SK-N-SH (cell line): ENCODE measurements around the gene SHROOM3. TPM values are rescaled to one million over a fixed set of nuclear protein-coding genes. Genes with fewer than 3 reads are reported as not detected.

Source experiments
- CTCF ChIA-PET: fragments of 300-600, 350-600 bp; formaldehyde crosslinking; extraction: SDS; loops from one replicate; lab custom pipeline; 2021; lab: Yijun Ruan, JAX
- POLR2A ChIA-PET: fragments of 350-600 bp; sonication (Branson Sonifier 250); formaldehyde crosslinking; extraction: SDS; loops from one replicate; lab custom pipeline; 2020; ENCODE audit warnings: antibody characterized with exemption, inconsistent platforms; lab: Yijun Ruan, JAX
- DNase-seq: peaks from one replicate; pipeline ENCODE4 v3.0.0; 2012
- H2AFZ ChIP-seq: fragments of 200-600 bp; sonication (generic); 2 replicates; pipeline ENCODE4 v1.8.1; 2016; ENCODE audit warnings: antibody characterized with exemption, mild to moderate bottlenecking, low read depth
- H3F3A ChIP-seq: fragments of 200-600 bp; sonication (generic); replicated peaks from 2 replicates; pipeline ENCODE3; 2016; ENCODE audit warnings: antibody characterized with exemption, mild to moderate bottlenecking; ENCODE audit not compliant: insufficient read depth
- H3K27ac ChIP-seq, 2 experiments: fragments of 200-500 bp in 1 of 2; fragments of 200-600 bp in 1 of 2; sonication (Bioruptor generic) in 1 of 2; sonication (generic), shearing (Covaris generic) in 1 of 2; 2 replicates each; pipeline versions ENCODE4 v1.5.1 to v1.6.1; 2014 to 2016; ENCODE audit warnings: low read depth in 2 of 2, inconsistent platforms in 1 of 2, low read length in 1 of 2, mild to moderate bottlenecking in 1 of 2, mixed read lengths in 1 of 2
- H3K27me3 ChIP-seq: fragments of 200-600 bp; sonication (generic), shearing (Covaris generic); 2 replicates; pipeline ENCODE4 v1.6.1; 2016; ENCODE audit warnings: mixed run types; ENCODE audit not compliant: insufficient read depth
- H3K36me3 ChIP-seq, 2 experiments: fragments of 200-500 bp in 1 of 2; fragments of 200-600 bp in 1 of 2; sonication (Bioruptor generic) in 1 of 2; sonication (generic) in 1 of 2; replicated peaks in 1 of 2; 2 replicates each; pipeline versions ENCODE3 to v1.5.1; 2014 to 2016; ENCODE audit warnings: low read length in 1 of 2, mild to moderate bottlenecking in 1 of 2; ENCODE audit not compliant: insufficient read depth in 2 of 2, control insufficient read depth in 1 of 2
- H3K4me1 ChIP-seq, 2 experiments: fragments of 200-500 bp in 1 of 2; fragments of 200-600 bp in 1 of 2; sonication (Bioruptor generic) in 1 of 2; sonication (generic), shearing (Covaris generic) in 1 of 2; 2 replicates each; pipeline versions ENCODE4 v1.5.1 to v1.6.1; 2014 to 2016; ENCODE audit warnings: low read depth in 1 of 2, low read length in 1 of 2, mixed run types in 1 of 2; ENCODE audit not compliant: insufficient read depth in 2 of 2, control insufficient read depth in 1 of 2
- H3K4me2 ChIP-seq: fragments of 200-600 bp; sonication (generic), shearing (Covaris generic); 2 replicates; pipeline ENCODE4 v1.6.1; 2017; ENCODE audit warnings: mixed run types
- H3K4me3 ChIP-seq, 2 experiments: fragments of 200-500 bp in 1 of 2; fragments of 200-600 bp in 1 of 2; sonication (Bioruptor generic) in 1 of 2; sonication (generic), shearing (Covaris generic) in 1 of 2; 2 replicates each; pipeline versions ENCODE4 v1.5.1 to v1.8.1; 2014 to 2016; ENCODE audit warnings: low read depth in 2 of 2, inconsistent platforms in 1 of 2, low read length in 1 of 2, mild to moderate bottlenecking in 1 of 2, mixed read lengths in 1 of 2, moderate library complexity in 1 of 2
- H3K79me2 ChIP-seq: fragments of 200-600 bp; sonication (generic); 2 replicates; pipeline ENCODE4 v1.8.1; 2017; ENCODE audit warnings: mild to moderate bottlenecking; ENCODE audit not compliant: insufficient read depth
- H3K9ac ChIP-seq: fragments of 200-600 bp; sonication (generic); 2 replicates; pipeline ENCODE4 v1.6.1; 2017; ENCODE audit warnings: mixed run types
- H3K9me2 ChIP-seq: fragments of 200-600 bp; sonication (generic); 2 replicates; pipeline ENCODE4 v1.6.1; 2017; ENCODE audit warnings: mixed run types
- H3K9me3 ChIP-seq: fragments of 200-600 bp; sonication (generic); 2 replicates; pipeline ENCODE4 v1.6.1; 2017; ENCODE audit warnings: mixed run types, mild to moderate bottlenecking, moderate library complexity
- H4K20me1 ChIP-seq: fragments of 200-600 bp; sonication (generic); 2 replicates; pipeline ENCODE4 v1.6.1; 2017; ENCODE audit warnings: mild to moderate bottlenecking, mixed run types; ENCODE audit not compliant: insufficient read depth
- CHD2 ChIP-seq: fragments of 150-350 bp; IDR thresholded peaks from 2 replicates; pipeline ENCODE4 v1.6.1; 2018; ENCODE audit warnings: low read length; ENCODE audit not compliant: partially characterized antibody
- FOXM1 ChIP-seq: IDR thresholded peaks from 2 replicates; pipeline ENCODE4 v1.4.0; 2012; ENCODE audit warnings: low read depth, mild to moderate bottlenecking
- GATA2 ChIP-seq: sonication (generic); formaldehyde crosslinking; IDR thresholded peaks from 2 replicates; pipeline ENCODE4 v1.5.0; 2020; ENCODE audit warnings: mild to moderate bottlenecking, missing genetic modification reagents
- JUND ChIP-seq: IDR thresholded peaks from 2 replicates; pipeline ENCODE4 v1.4.0; 2012
- MAX ChIP-seq: IDR thresholded peaks from 2 replicates; pipeline ENCODE4 v1.4.0; 2012; ENCODE audit warnings: low read depth
- MEF2A ChIP-seq: IDR thresholded peaks from 2 replicates; pipeline ENCODE4 v1.4.0; 2012; ENCODE audit warnings: low read depth, borderline replicate concordance
- RAD21 ChIP-seq: IDR thresholded peaks from 2 replicates; pipeline ENCODE4 v1.6.1; 2012; ENCODE audit warnings: mild to moderate bottlenecking, low read length
- RCOR1 ChIP-seq: fragments of 150-350 bp; IDR thresholded peaks from 2 replicates; pipeline ENCODE4 v1.6.1; 2017; ENCODE audit warnings: antibody characterized with exemption, low read length
- REST ChIP-seq: IDR thresholded peaks from 2 replicates; pipeline ENCODE4 v1.6.1; 2012; ENCODE audit warnings: mild to moderate bottlenecking, low read depth, low read length, moderate library complexity
- RXRA ChIP-seq: IDR thresholded peaks from 2 replicates; pipeline ENCODE4 v1.4.0; 2012; ENCODE audit warnings: low read depth, mild to moderate bottlenecking, borderline replicate concordance
- SMC3 ChIP-seq: IDR thresholded peaks from 2 replicates; pipeline ENCODE4 v1.6.1; 2012; ENCODE audit warnings: low read depth, low read length, improper control_type of control experiment
- WGBS: methylation state at CpG from one replicate; pipeline ENCODE4 v1.1.6; 2017; ENCODE audit warnings: low lambda C conversion rate; 5-methylcytosine and 5-hydroxymethylcytosine counted together
- polyA plus RNA-seq, 3 experiments: library from polyadenylated mRNA; depleted of rRNA; stranded (reverse); fragments of >200 nt; gene quantifications; 2 replicates each; pipeline ENCODE4 v1.2.3, GENCODE V29; 2012
- TF ChIP-seq, protein P1 (sequence below): fragments of 200-600 bp; sonication (generic); IDR thresholded peaks from 2 replicates; pipeline ENCODE4 v1.6.1; 2017; ENCODE audit warnings: antibody characterized with exemption, mild to moderate bottlenecking, moderate library complexity
- TF ChIP-seq, protein P2 (sequence below): fragments of 150-350 bp; IDR thresholded peaks from 2 replicates; pipeline ENCODE4 v1.6.1; 2016; ENCODE audit warnings: mild to moderate bottlenecking, low read depth, low read length
- TF ChIP-seq, protein P3 (sequence below): IDR thresholded peaks from 2 replicates; pipeline ENCODE4 v1.4.0; 2012; ENCODE audit warnings: low read depth, borderline replicate concordance

Gene SHROOM3
- polyA plus RNA-seq, 1 of the 3 experiments (the other 2 are of a cell fraction): 4.3 TPM

DNA sequence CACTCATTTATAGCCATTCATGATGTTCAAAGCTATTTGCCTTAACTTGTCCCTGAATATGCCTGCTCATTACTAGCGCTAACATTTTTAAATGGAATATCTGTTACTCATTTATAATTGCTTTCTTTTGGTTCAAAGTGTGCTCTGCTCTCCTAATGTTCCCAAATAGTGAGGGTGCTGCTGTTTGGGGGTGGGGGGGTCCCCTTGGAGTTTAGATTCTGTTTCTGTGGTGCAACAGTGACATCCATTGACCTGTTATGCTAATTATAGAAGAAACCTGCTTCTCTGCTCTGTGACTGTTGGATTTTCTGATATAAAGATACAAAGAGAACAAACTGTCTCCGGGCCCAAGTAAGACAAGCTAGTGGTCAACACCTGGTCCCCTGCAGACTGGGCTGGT is 222.4 kb downstream of the SHROOM3 start:
- H3K36me3 ChIP-seq: no peaks in the 10 kb centered on the region
- H3K27ac ChIP-seq: peak overlapping the region; percentile 74 to 93; a peak in 3 of 4 replicates
- peak overlapping the region; percentile 39; the same call in 1 of the 2 replicates for H3K9ac ChIP-seq
- CTCF ChIA-PET: interaction anchor here (0.5 to 1.0 kb wide), 2 partner anchors 24 to 76 kb away, joined by 3 read pairs; no protein-coding TSS in a partner anchor
- H4K20me1 ChIP-seq: no peaks in the 10 kb centered on the region
- no peak for TF ChIP-seq RXRA
- TF ChIP-seq SMC3: peak; percentile 23; the same call in 1 of the 2 replicates
- TF ChIP-seq RAD21: peak; percentile 51
- TF ChIP-seq, protein P1, sequence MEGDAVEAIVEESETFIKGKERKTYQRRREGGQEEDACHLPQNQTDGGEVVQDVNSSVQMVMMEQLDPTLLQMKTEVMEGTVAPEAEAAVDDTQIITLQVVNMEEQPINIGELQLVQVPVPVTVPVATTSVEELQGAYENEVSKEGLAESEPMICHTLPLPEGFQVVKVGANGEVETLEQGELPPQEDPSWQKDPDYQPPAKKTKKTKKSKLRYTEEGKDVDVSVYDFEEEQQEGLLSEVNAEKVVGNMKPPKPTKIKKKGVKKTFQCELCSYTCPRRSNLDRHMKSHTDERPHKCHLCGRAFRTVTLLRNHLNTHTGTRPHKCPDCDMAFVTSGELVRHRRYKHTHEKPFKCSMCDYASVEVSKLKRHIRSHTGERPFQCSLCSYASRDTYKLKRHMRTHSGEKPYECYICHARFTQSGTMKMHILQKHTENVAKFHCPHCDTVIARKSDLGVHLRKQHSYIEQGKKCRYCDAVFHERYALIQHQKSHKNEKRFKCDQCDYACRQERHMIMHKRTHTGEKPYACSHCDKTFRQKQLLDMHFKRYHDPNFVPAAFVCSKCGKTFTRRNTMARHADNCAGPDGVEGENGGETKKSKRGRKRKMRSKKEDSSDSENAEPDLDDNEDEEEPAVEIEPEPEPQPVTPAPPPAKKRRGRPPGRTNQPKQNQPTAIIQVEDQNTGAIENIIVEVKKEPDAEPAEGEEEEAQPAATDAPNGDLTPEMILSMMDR: peak; percentile 37
- no peak for TF ChIP-seq GATA2 (CRISPR knock-in tag)
- peaks cover 41% of the 10 kb centered on the region for H3K79me2 ChIP-seq
- H3K9me3 ChIP-seq: no peaks in the 10 kb centered on the region
- peaks cover 8 to 34% of the 10 kb centered on the region in 2 experiments for H3K4me1 ChIP-seq
- no peaks in the 10 kb centered on the region for H3K9me2 ChIP-seq
- no peak for DNase-seq
- H3K4me3 ChIP-seq: no peak overlapping the region
- no peaks in the 10 kb centered on the region for H3K27me3 ChIP-seq
- 91% methylated on average over 2 of the region's 2 CpGs for WGBS
- H3K4me2 ChIP-seq: peak overlapping the region; percentile 26
- H3F3A ChIP-seq: peaks cover 36% of the 10 kb centered on the region
- no peak overlapping the region for H2AFZ ChIP-seq
- POLR2A ChIA-PET: no interaction called here

GRCh38 chr4:76658231-76659102 is 223.4 kb downstream of the SHROOM3 start:
- Histone ChIP-seq H3K9ac (peak overlapping the region; percentile 49; the same call in 1 of the 2 replicates), H3K27me3 (no peaks in the 10 kb centered on the region), H2AFZ (no peak overlapping the region), H3K9me3 (no peaks in the 10 kb centered on the region), H3K27ac (peak overlapping the region; percentile 83 to 93), H3K36me3 (no peaks in the 10 kb centered on the region), H3K4me3 (no peak overlapping the region), H3K4me2 (peak overlapping the region; percentile 26), H3K4me1 (peaks cover 8 to 34% of the 10 kb centered on the region in 2 experiments), H3K79me2 (peaks cover 44% of the 10 kb centered on the region), H3K9me2 (no peaks in the 10 kb centered on the region), H3F3A (peaks cover 36% of the 10 kb centered on the region), H4K20me1 (no peaks in the 10 kb centered on the region)
- DNase-seq: no peak
- CTCF ChIA-PET: interaction anchor here (1.0 kb wide), 1 partner anchor 77 kb away, joined by 3 read pairs; no protein-coding TSS in a partner anchor
- WGBS: 40% methylated on average over 3 of the region's 3 CpGs
- POLR2A ChIA-PET: no interaction called here
- TF ChIP-seq, protein P1: no peak
- TF ChIP-seq REST (no peak), SMC3 (no peak), RCOR1 (no peak), JUND (peak; percentile 86), MEF2A (peak; percentile 97), RAD21 (no peak), CHD2 (no peak), MAX (no peak), FOXM1 (0 out of 2 replicates have a peak, but pooled peaks have one; percentile 54), GATA2 (CRISPR knock-in tag) (no peak)
- TF ChIP-seq, protein P2, sequence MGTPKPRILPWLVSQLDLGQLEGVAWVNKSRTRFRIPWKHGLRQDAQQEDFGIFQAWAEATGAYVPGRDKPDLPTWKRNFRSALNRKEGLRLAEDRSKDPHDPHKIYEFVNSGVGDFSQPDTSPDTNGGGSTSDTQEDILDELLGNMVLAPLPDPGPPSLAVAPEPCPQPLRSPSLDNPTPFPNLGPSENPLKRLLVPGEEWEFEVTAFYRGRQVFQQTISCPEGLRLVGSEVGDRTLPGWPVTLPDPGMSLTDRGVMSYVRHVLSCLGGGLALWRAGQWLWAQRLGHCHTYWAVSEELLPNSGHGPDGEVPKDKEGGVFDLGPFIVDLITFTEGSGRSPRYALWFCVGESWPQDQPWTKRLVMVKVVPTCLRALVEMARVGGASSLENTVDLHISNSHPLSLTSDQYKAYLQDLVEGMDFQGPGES: no peak
- TF ChIP-seq, protein P3, sequence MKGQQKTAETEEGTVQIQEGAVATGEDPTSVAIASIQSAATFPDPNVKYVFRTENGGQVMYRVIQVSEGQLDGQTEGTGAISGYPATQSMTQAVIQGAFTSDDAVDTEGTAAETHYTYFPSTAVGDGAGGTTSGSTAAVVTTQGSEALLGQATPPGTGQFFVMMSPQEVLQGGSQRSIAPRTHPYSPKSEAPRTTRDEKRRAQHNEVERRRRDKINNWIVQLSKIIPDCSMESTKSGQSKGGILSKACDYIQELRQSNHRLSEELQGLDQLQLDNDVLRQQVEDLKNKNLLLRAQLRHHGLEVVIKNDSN: no peak
